T47D (cell line): ENCODE measurements around the gene PREB.
"Not testable (repeated sequence)": the region's sequence is repeated elsewhere in the genome, so short reads cannot be mapped to it uniquely, and the experiment has no call there.

Experiments used
- DNase-seq, 2 experiments: peaks; one replicate each; pipeline versions ENCODE4 v3.0.0 to v3.0.0-alpha.2; 2011 to 2012; ENCODE audit warnings: low read depth in 1 of 2, low spot score in 1 of 2
- JUND ChIP-seq: IDR thresholded peaks from 2 replicates; pipeline ENCODE4 v1.6.1; 2012; ENCODE audit warnings: low read depth
- in situ Hi-C: cut with HindIII; loops from 2 replicates; pipeline ENCODE4 v1.10.0; 2016; ENCODE audit warnings: low sequenced_read_pairs, low pct_unique_long_range_greater_than_20kb

The PREB gene

GRCh38 chr2:27133905-27134780 lies at the start of gene PREB:
TSS of gene PREB (minus strand) at chr2:27134636. CDS start at chr2:27134421, 215 bp downstream.
- in situ Hi-C loops = no loop called here
- no peak for TF ChIP-seq JUND
- DNase-seq = peak; percentile 90 to 94

GRCh38 chr2:27184115-27184514 lies 49.7 kb upstream of the PREB start:
- in situ Hi-C loops = no loop called here
- no peak for DNase-seq
- TF ChIP-seq JUND = no peak

- in situ Hi-C loops = no loop called here
- DNase-seq = no peak
- TF ChIP-seq JUND = no peak
Measured at GRCh38 chr2:27182346-27182745, 47.9 kb upstream of the PREB start.

- DNase-seq = no peak
- no peak for TF ChIP-seq JUND
- in situ Hi-C loops = no loop called here
Measured at GRCh38 chr2:27179344-27180000, 45.0 kb upstream of the PREB start.

- no peak for TF ChIP-seq JUND
- in situ Hi-C loops = no loop called here
Measured at GRCh38 chr2:27178469-27178868, 44.0 kb upstream of the PREB start.

DNA sequence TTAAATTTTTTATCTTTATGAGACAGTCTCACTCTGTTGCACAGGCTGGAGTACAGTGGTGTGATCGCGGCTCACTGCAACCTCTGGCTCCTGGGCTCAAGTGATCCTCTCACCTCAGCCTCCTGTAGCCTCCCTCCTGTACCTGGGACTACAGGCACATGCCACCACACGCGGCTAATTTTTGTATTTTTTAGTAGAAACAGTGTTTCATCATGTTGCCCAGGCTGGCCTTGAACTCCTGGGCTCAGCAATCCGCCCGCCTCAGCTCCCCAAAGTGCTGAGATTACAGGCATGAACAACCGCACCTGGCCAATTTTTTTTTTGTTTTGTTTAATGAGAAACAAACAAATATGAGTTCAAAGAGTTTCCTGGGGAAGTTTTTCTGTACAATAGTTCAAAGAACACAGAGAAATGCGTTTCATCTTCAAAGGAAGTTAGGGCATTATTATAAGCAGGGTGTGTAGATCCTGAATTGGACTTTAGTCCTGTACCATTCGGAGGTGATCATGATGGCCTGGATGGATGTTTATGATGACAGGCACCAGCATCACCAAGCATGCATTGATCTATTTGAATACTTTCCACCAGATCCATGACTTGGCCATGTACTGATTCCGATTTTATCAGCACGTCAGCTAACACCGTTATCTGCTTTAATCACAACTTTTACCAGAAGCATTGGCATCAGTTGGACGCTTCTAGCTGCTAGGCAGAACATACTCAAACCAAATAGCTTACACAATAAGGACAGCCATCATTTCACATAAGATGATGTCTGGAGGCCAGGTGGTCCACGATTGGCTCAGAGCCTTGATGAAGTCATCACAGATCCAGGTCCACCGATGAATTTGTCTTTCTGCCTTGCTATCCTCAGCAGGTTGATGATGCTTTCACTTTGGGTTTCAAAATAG lies 43.3 kb upstream of the PREB start:
- in situ Hi-C loops = no loop called here
- TF ChIP-seq JUND = no peak
- DNase-seq = no peak

More at GRCh38 chr2:27178469-27178868, 44.0 kb upstream of the PREB start:
- DNase-seq = no peak

DNA sequence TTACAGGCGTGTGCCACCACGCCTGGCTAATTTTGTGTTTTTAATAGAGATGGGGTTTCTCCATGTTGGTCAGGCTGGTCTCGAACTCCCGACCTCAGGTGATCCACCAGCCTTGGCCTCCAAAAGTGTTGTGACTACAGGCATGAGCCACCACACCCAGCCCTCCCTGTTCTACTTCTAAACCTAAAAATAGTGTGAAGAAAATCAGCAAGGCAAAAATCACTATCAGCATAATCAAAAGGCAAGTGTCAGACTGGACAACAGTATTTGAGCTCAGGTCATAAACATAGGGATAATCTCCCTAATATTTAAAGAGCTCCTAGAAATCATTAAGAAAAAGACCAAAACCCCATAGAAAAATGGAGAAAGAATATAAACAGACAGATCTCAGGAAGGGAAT lies 41.3 kb upstream of the PREB start:
- in situ Hi-C loops, DNase-seq: not testable (repeated sequence)

- in situ Hi-C loops = no loop called here
- no peak for DNase-seq
- no peak for TF ChIP-seq JUND
Measured at GRCh38 chr2:27175330-27175729, 40.9 kb upstream of the PREB start.

DNA sequence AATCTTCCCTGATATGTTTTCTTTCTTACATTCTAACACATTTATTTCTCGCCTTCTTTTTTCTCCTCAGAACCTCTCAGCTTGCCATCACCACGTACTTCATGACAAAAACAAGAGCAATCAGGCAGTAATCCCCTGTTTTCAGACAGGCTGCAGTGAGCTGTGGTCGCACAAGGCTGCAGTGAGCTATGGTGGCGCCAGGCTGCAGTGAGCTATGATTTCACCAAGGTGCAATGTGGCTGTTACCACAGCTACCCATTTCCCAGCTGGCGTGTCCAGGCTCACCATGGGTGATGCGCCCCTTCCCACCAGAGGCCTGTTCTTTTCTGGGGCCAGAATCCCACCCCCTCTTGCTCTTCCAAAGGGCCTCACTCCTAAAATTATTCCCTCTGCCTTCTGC lies 40.2 kb upstream of the PREB start:
- no peak for DNase-seq
- TF ChIP-seq JUND = no peak
- in situ Hi-C loops = no loop called here

DNA sequence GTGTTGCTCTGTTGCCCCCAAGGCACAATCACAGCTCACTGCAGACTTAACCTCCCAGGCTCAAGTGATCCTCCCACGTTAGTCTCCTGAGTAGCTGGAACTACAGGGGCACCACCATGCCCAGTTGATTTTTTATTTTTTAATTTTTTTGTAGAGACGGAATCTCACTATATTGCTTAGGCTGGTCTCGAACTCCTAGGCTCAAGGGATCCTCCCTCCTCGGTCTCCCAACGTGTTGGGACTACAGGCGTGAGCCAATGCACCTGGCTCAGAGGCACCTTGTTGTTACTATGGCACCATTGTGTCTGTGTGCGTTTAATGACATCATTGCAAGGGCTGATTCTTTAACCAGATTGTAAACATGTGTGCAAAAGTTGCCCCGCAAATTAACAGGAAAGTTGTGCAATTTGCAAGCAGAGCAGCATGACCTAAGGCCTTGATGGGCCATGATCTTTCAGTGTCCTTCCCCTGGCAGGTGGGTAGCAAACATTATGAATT lies 37.0 kb upstream of the PREB start:
- TF ChIP-seq JUND = no peak
- peak in 1 of 2 experiments; percentile 27 for DNase-seq
- in situ Hi-C loops = no loop called here

DNA sequence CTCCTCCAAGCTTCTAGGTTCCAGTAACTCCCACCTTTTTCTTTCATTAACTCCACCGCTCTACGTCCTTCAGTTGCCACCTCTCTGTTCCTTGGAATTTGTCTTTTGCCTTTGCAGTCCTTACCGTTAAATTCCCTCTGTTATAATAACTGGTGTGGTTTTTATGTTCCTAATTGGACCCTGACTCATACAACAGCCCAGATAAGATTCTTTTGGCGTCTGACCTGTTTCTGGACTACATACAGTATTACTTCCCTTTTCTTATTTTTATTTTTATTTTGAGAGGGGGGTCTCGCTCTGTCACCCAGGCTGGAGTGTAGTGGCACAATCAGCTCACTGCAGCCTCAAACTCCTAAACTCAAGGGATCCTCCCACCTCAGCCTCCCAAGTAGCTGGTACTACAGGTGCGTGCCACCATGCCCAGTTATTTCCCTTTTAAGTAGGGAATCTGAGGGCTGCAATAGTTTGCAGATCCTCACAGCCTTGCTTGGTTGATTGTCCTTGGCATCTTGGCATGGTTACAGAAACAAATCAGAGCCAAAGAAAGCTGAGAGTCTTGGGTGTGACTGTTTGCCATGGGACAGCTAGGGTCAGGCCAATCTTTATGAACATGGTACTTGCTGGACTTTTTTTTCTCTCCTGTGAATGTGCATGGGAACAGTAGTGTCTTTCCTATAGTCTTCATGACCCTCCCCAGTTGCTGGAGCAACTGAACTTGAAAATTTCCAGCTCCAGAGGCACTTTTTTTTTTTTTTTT lies 36.3 kb upstream of the PREB start:
- no peak for DNase-seq
- in situ Hi-C loops = no loop called here
- TF ChIP-seq JUND = no peak
